ENCODE measurements around the gene HSD3B2.
"Not testable (repeated sequence)": the region's sequence is repeated elsewhere in the genome, so short reads cannot be mapped to it uniquely, and the experiment has no call there.

HSD3B2 gene

GRCh38 chr1:119372503-119373086 lies 42.4 kb upstream of the HSD3B2 start:
- CTCF ChIA-PET, result interaction anchor here (0.6 to 2.2 kb wide), 15 partner anchors 11 to 1221 kb away, joined by 3 to 8 read pairs (median 4); no protein-coding TSS in a partner anchor
- DNase-seq (ENCODE audit: extremely low spot score), result peak; percentile 46
- TF ChIP-seq CTCF (IDR thresholded peaks at IDR 0.05; ENCODE audit: control extremely low read depth, extremely low read depth, low read depth, missing control alignments), result no peak
- POLR2A ChIA-PET, result no interaction called here

- CTCF ChIA-PET, result interaction anchor here (0.6 to 2.2 kb wide), 13 partner anchors 10 to 1222 kb away, joined by 3 to 8 read pairs (median 4); no protein-coding TSS in a partner anchor
- DNase-seq (ENCODE audit: extremely low spot score), result no peak
- TF ChIP-seq CTCF (IDR thresholded peaks at IDR 0.05; ENCODE audit: control extremely low read depth, extremely low read depth, low read depth, missing control alignments), result no peak
- POLR2A ChIA-PET, result no interaction called here
These were observed 41.5 kb upstream of the HSD3B2 start for GRCh38 chr1:119373465-119373864.

- POLR2A ChIA-PET, result no interaction called here
- no peak for TF ChIP-seq CTCF (IDR thresholded peaks at IDR 0.05; ENCODE audit: control extremely low read depth, extremely low read depth, low read depth, missing control alignments)
- no peak for DNase-seq (ENCODE audit: extremely low spot score)
- CTCF ChIA-PET, result interaction anchor here (0.6 to 2.2 kb wide), 7 partner anchors 8 to 237 kb away, joined by 3 to 7 read pairs (median 4); no protein-coding TSS in a partner anchor
These were observed 40.6 kb upstream of the HSD3B2 start for GRCh38 chr1:119374208-119374874.

GRCh38 chr1:119375366-119375765 lies 39.6 kb upstream of the HSD3B2 start:
- CTCF ChIA-PET, result interaction anchor here (1.1 to 1.9 kb wide), 4 partner anchors 9 to 99 kb away, joined by 3 to 6 read pairs (median 5); no protein-coding TSS in a partner anchor
- no peak for TF ChIP-seq CTCF (IDR thresholded peaks at IDR 0.05; ENCODE audit: control extremely low read depth, extremely low read depth, low read depth, missing control alignments)
- no peak for DNase-seq (ENCODE audit: extremely low spot score)
- POLR2A ChIA-PET, result no interaction called here

DNA sequence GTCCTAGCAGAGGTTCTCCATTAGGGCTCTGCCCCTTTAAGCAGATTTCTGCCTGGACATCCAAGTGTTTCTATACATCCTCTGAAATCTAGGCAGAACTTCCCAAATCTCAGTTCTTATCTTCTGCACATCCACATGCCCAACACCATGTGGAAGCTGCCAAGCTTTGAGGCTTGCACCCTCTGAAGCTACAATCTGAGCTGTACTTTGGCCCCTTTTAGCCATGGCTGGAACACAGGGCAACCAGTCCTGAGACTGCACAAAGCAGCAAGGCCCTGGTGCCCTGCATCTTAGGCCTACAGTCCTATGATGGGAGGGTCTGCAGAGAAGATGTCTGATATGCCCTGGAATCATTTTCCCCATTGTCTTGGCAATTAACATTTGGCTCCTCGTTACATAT lies 38.4 kb upstream of the HSD3B2 start:
- DNase-seq (ENCODE audit: extremely low spot score), result no peak
- POLR2A ChIA-PET, result no interaction called here
- CTCF ChIA-PET, result interaction anchor here (1.0 to 1.4 kb wide), 2 partner anchors 97 to 102 kb away, joined by 3 read pairs; no protein-coding TSS in a partner anchor
- no peak for TF ChIP-seq CTCF (IDR thresholded peaks at IDR 0.05; ENCODE audit: control extremely low read depth, extremely low read depth, low read depth, missing control alignments)

DNA sequence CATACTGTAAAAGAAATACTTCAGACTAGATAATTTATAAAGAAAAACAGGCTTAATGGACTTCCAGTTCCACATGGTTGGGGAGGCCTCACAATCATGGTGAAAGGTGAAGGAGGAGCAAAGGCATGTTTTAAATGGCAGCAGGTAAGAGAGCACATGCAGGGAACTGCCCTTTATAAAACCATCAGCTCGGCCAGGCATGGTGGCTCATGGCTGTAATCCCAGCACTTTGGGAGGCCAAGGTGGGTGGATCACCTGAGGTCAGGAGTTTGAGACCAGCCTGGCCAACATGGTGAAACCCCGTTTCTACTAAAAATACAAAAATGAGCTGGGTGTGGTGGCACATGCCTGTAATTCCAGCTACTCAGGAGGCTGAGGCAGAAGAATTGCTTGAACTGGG lies 37.4 kb upstream of the HSD3B2 start:
- CTCF ChIA-PET, result interaction anchor here (0.7 to 1.3 kb wide), 5 partner anchors 8 to 102 kb away, joined by 3 to 4 read pairs (median 3); no protein-coding TSS in a partner anchor
- POLR2A ChIA-PET; DNase-seq (ENCODE audit: extremely low spot score): not testable (repeated sequence)

- CTCF ChIA-PET, result interaction anchor here (1.3 to 2.3 kb wide), 2 partner anchors 9 to 18 kb away, joined by 3 to 10 read pairs; no protein-coding TSS in a partner anchor
- TF ChIP-seq CTCF (IDR thresholded peaks at IDR 0.05; ENCODE audit: control extremely low read depth, extremely low read depth, low read depth, missing control alignments), result no peak
- DNase-seq (ENCODE audit: extremely low spot score), result no peak
- POLR2A ChIA-PET, result no interaction called here
These were observed 35.8 kb upstream of the HSD3B2 start for GRCh38 chr1:119379117-119379516.
